ENCODE results near the gene RAB3B. TPM values are rescaled to one million over a fixed set of nuclear protein-coding genes. Genes with fewer than 3 reads are reported as not detected.

Gene RAB3B
- total and polyA plus RNA-seq, 9 of the 15 experiments (the other 6 are each of a cell fraction or from before 2014, with no cell fraction given): 0.07 to 0.47 (median 0.27) TPM

DNA sequence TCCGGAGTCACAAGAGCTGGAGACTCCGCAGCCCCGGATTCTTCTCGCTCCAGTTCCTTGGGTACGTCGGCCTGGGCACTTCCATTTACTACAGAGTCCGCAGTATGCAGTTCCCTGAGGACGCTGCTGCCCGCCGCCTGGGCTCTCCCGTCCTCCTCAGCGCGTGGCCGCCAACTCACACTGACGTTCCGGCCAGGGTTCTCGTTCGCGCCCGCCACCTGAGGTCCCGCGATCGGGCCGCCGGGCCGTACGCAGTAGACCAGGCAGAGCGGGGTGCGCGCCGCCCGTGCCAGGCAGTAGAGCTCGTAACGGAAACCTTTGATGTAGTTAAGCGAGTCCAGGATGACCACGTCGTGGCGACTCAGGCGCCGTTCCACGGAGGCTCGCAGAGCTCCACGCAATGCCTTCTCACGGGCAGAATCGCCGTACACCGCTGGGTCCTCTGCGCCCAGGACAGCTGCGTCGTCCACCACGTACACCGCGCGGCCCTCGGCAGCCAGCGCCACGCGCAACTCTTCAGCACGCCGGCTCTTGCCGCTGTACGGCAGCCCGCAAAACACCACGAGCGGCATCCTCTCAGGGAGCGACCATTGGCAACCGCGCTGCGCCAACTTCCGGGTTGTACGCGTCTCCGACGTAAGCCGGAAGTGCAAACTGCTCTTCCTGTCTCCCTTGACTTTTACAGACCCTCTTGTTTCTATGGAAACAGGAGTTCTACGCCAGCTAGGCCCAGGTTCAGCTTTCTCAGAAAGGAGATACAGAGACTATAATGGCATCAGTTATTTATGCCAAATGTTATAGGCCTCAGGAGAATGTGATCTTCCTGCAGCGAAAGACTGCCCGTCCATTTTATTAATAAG lies 42.9 kb upstream of the RAB3B start, which contains the start of gene KTI12 (continued):
- TF ChIP-seq, protein P1, sequence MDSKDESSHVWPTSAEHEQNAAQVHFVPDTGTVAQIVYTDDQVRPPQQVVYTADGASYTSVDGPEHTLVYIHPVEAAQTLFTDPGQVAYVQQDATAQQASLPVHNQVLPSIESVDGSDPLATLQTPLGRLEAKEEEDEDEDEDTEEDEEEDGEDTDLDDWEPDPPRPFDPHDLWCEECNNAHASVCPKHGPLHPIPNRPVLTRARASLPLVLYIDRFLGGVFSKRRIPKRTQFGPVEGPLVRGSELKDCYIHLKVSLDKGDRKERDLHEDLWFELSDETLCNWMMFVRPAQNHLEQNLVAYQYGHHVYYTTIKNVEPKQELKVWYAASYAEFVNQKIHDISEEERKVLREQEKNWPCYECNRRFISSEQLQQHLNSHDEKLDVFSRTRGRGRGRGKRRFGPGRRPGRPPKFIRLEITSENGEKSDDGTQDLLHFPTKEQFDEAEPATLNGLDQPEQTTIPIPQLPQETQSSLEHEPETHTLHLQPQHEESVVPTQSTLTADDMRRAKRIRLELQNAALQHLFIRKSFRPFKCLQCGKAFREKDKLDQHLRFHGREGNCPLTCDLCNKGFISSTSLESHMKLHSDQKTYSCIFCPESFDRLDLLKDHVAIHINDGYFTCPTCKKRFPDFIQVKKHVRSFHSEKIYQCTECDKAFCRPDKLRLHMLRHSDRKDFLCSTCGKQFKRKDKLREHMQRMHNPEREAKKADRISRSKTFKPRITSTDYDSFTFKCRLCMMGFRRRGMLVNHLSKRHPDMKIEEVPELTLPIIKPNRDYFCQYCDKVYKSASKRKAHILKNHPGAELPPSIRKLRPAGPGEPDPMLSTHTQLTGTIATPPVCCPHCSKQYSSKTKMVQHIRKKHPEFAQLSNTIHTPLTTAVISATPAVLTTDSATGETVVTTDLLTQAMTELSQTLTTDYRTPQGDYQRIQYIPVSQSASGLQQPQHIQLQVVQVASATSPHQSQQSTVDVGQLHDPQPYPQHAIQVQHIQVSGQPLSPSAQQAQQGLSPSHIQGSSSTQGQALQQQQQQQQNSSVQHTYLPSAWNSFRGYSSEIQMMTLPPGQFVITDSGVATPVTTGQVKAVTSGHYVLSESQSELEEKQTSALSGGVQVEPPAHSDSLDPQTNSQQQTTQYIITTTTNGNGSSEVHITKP (IDR thresholded peaks at IDR 0.05; ENCODE audit: partially characterized antibody): peak; percentile 42
- TF ChIP-seq, protein P2, sequence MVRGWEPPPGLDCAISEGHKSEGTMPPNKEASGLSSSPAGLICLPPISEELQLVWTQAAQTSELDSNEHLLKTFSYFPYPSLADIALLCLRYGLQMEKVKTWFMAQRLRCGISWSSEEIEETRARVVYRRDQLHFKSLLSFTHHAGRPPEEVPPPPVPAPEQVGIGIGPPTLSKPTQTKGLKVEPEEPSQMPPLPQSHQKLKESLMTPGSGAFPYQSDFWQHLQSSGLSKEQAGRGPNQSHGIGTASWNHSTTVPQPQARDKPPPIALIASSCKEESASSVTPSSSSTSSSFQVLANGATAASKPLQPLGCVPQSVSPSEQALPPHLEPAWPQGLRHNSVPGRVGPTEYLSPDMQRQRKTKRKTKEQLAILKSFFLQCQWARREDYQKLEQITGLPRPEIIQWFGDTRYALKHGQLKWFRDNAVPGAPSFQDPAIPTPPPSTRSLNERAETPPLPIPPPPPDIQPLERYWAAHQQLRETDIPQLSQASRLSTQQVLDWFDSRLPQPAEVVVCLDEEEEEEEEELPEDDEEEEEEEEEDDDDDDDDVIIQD (CRISPR knock-in tag; IDR thresholded peaks at IDR 0.05): no peak
- TF ChIP-seq, protein P3, sequence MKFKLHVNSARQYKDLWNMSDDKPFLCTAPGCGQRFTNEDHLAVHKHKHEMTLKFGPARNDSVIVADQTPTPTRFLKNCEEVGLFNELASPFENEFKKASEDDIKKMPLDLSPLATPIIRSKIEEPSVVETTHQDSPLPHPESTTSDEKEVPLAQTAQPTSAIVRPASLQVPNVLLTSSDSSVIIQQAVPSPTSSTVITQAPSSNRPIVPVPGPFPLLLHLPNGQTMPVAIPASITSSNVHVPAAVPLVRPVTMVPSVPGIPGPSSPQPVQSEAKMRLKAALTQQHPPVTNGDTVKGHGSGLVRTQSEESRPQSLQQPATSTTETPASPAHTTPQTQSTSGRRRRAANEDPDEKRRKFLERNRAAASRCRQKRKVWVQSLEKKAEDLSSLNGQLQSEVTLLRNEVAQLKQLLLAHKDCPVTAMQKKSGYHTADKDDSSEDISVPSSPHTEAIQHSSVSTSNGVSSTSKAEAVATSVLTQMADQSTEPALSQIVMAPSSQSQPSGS (CRISPR knock-in tag; IDR thresholded peaks at IDR 0.05): no peak
- no peak for TF ChIP-seq TEAD2 (tag; IDR thresholded peaks at IDR 0.05)
- no peak for TF ChIP-seq HDAC3 (IDR thresholded peaks at IDR 0.05; ENCODE audit: borderline replicate concordance, partially characterized antibody)
- TF ChIP-seq HMG20A (CRISPR knock-in tag; conservative IDR thresholded peaks at IDR 0.05): no peak
- no peak for TF ChIP-seq MYBL2 (IDR thresholded peaks at IDR 0.05; ENCODE audit: low read depth)
- TF ChIP-seq MYBL2 (CRISPR knock-in tag; IDR thresholded peaks at IDR 0.05; ENCODE audit: borderline replicate concordance): no peak
- TF ChIP-seq, protein P4, sequence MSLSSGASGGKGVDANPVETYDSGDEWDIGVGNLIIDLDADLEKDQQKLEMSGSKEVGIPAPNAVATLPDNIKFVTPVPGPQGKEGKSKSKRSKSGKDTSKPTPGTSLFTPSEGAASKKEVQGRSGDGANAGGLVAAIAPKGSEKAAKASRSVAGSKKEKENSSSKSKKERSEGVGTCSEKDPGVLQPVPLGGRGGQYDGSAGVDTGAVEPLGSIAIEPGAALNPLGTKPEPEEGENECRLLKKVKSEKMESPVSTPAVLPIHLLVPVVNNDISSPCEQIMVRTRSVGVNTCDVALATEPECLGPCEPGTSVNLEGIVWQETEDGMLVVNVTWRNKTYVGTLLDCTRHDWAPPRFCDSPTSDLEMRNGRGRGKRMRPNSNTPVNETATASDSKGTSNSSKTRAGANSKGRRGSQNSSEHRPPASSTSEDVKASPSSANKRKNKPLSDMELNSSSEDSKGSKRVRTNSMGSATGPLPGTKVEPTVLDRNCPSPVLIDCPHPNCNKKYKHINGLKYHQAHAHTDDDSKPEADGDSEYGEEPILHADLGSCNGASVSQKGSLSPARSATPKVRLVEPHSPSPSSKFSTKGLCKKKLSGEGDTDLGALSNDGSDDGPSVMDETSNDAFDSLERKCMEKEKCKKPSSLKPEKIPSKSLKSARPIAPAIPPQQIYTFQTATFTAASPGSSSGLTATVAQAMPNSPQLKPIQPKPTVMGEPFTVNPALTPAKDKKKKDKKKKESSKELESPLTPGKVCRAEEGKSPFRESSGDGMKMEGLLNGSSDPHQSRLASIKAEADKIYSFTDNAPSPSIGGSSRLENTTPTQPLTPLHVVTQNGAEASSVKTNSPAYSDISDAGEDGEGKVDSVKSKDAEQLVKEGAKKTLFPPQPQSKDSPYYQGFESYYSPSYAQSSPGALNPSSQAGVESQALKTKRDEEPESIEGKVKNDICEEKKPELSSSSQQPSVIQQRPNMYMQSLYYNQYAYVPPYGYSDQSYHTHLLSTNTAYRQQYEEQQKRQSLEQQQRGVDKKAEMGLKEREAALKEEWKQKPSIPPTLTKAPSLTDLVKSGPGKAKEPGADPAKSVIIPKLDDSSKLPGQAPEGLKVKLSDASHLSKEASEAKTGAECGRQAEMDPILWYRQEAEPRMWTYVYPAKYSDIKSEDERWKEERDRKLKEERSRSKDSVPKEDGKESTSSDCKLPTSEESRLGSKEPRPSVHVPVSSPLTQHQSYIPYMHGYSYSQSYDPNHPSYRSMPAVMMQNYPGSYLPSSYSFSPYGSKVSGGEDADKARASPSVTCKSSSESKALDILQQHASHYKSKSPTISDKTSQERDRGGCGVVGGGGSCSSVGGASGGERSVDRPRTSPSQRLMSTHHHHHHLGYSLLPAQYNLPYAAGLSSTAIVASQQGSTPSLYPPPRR (CRISPR knock-in tag; IDR thresholded peaks at IDR 0.05; ENCODE audit: borderline replicate concordance): peak; percentile 73; the same call in 1 of the 2 replicates
- TF ChIP-seq CC2D1A (IDR thresholded peaks at IDR 0.05): no peak
- TF ChIP-seq, protein P5, sequence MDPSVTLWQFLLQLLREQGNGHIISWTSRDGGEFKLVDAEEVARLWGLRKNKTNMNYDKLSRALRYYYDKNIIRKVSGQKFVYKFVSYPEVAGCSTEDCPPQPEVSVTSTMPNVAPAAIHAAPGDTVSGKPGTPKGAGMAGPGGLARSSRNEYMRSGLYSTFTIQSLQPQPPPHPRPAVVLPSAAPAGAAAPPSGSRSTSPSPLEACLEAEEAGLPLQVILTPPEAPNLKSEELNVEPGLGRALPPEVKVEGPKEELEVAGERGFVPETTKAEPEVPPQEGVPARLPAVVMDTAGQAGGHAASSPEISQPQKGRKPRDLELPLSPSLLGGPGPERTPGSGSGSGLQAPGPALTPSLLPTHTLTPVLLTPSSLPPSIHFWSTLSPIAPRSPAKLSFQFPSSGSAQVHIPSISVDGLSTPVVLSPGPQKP (CRISPR knock-in tag; IDR thresholded peaks at IDR 0.05): no peak
- TF ChIP-seq FOXJ2 (tag; IDR thresholded peaks at IDR 0.05): no peak
- no peak for TF ChIP-seq ZNF778 (CRISPR knock-in tag; IDR thresholded peaks at IDR 0.05)
